Measurements from ENCODE around the gene PTBP1.

The PTBP1 gene

DNA sequence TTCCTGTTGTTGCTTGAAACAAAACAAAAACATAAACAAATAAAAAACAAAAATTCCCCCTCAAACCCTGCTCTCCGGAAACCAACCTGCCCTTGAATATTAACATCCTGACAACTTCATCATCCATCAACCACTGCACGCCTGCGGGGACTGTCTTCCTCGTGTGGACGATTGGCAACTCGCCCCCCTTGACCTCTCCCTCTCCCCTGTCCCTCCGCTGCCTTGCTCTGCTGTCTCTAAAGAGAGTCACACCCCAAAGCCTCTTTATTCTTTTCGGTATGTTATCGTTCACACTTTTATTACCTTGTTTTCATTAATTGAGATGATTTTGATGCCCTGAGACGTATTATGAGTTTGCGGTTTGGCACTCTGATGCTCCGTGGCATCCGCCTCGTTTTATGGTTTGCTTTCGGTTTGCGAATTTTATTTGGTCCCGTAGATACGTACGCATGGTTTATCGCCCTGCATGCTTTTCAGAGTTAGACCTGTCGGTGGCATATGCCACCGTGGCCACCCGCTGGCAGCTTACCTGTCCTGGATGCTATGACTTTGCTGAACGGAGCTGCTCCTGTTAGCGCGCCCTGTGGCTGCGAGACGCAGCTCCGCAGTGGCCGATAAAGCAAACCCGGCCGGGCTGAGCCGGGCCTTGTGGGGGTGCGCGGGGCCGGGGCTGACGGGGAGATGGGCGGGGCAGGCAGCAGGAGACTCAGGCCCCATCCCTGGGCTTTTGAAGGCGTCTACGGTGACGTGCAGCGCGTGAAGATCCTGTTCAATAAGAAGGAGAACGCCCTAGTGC, 10.6 kb downstream of the PTBP1 start:
- H3K4me3 ChIP-seq (ENCODE audit: low read length) = no peak overlapping the region
- TF ChIP-seq CTCF (conservative IDR thresholded peaks at IDR 0.05; ENCODE audit: low read depth, low read length) = no peak
- no peak for DNase-seq (ENCODE audit: low read depth)

- no peak overlapping the region for H3K4me3 ChIP-seq (ENCODE audit: low read length)
- TF ChIP-seq CTCF (conservative IDR thresholded peaks at IDR 0.05; ENCODE audit: low read depth, low read length) = no peak
- no peak for DNase-seq (ENCODE audit: low read depth)
Observed at GRCh38 chr19:808423-808775, 11.1 kb downstream of the PTBP1 start.

DNA sequence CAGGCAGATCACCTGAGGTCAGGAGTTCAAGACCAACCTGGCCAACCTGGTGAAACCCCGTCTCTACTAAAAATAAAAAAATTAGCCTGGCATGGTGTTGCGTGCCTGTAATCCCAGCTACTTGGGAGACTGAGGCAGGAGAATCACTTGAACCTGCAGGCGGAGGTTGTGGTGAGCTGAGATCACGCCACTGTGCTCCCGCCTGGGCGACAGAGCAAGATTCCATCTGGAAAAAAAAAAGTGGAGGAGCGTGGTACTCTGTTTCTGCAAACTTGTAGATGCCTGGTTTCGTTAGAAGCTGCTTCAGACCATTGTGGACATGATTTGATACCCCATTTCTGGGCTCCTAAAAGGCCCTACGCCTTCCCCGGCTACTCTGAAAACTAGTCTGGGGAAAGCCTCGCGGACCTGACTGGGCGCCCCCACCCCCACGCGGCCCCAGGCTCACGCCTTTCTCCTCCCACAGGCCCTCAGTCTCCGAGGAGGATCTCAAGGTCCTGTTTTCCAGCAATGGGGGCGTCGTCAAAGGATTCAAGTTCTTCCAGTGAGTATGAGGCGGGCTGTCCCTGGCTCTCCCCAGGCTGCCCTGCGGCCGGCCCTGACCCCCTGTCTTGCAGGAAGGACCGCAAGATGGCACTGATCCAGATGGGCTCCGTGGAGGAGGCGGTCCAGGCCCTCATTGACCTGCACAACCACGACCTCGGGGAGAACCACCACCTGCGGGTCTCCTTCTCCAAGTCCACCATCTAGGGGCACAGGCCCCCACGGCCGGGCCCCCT, 13.0 kb downstream of the PTBP1 start:
- no peak for DNase-seq (ENCODE audit: low read depth)
- H3K4me3 ChIP-seq (ENCODE audit: low read length) = no peak overlapping the region
- TF ChIP-seq CTCF (conservative IDR thresholded peaks at IDR 0.05; ENCODE audit: low read depth, low read length) = no peak

- TF ChIP-seq CTCF (conservative IDR thresholded peaks at IDR 0.05; ENCODE audit: low read depth, low read length) = no peak
Observed at GRCh38 chr19:810883-811489, 13.7 kb downstream of the PTBP1 start.

GRCh38 chr19:811506-812048, 14.3 kb downstream of the PTBP1 start:
- no peak for TF ChIP-seq CTCF (conservative IDR thresholded peaks at IDR 0.05; ENCODE audit: low read depth, low read length)
- H3K4me3 ChIP-seq (ENCODE audit: low read length) = no peak overlapping the region
- no peak for DNase-seq (ENCODE audit: low read depth)

More at GRCh38 chr19:810883-811489, 13.7 kb downstream of the PTBP1 start:
- DNase-seq (ENCODE audit: low read depth) = no peak
- no peak overlapping the region for H3K4me3 ChIP-seq (ENCODE audit: low read length)

DNA sequence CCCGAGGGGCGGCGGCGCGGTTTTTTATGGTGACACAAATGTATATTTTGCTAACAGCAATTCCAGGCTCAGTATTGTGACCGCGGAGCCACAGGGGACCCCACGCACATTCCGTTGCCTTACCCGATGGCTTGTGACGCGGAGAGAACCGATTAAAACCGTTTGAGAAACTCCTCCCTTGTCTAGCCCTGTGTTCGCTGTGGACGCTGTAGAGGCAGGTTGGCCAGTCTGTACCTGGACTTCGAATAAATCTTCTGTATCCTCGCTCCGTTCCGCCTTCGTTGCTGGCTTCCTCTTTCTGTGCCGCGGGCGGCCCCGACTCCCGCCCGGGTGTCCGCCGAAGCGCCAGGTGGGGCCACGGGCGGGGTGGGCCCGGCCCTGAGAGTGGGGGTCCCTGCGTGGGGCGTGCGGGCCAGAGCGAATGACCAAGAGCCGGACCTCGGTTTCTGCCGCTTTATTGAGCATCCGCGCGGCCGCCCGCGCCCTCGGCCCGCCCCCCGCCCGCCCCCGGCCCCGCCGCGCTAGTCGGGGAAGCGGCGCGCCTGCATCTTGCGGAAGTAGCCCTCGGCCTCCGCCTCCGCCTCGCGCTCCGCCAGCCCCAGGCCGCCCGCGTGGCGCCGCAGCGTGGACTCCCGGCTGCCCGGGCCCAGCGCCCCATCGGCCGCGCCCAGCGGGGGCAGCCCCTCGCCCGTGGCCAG, 14.9 kb downstream of the PTBP1 start:
- H3K4me3 ChIP-seq (ENCODE audit: low read length) = no peak overlapping the region
- DNase-seq (ENCODE audit: low read depth) = no peak
- no peak for TF ChIP-seq CTCF (conservative IDR thresholded peaks at IDR 0.05; ENCODE audit: low read depth, low read length)
